ENCODE measurements around the gene UPB1. TPM values are rescaled to one million over a fixed set of nuclear protein-coding genes. Genes with fewer than 3 reads are reported as not detected.

Gene UPB1
- total and polyA plus RNA-seq, 2 experiments from 2014 or later: 0.39 to 1.6 TPM

- Histone ChIP-seq H3K36me3 (replicated peaks; ENCODE audit: insufficient read depth, low read depth) (no peaks in the 10 kb centered on the region), H3K9me3 (ENCODE audit: low read depth) (no peaks in the 10 kb centered on the region), H3K4me3 (no peak overlapping the region), H3K9me2 (replicated peaks; ENCODE audit: insufficient read depth) (no peaks in the 10 kb centered on the region), H4K20me1 (ENCODE audit: insufficient read depth, poor library complexity, severe bottlenecking) (no peaks in the 10 kb centered on the region), H3K27ac (peak overlapping the region; percentile 42), H2AFZ (no peak overlapping the region), H3K27me3 (no peaks in the 10 kb centered on the region), H3K4me2 (peak overlapping the region; percentile 41), H3K4me1 (ENCODE audit: insufficient read depth) (peaks cover 21% of the 10 kb centered on the region), H3K79me2 (no peaks in the 10 kb centered on the region)
- TF ChIP-seq EZH2 (IDR thresholded peaks at IDR 0.05; ENCODE audit: borderline replicate concordance) (no peak), EZH2phosphoT487 (IDR thresholded peaks at IDR 0.05; ENCODE audit: low read depth, severe bottlenecking, unreplicated experiment) (no peak), CTCF (IDR thresholded peaks at IDR 0.05; ENCODE audit: poor library complexity) (no peak)
- 58% methylated on average over 3 of the region's 3 CpGs for WGBS (ENCODE audit: low lambda C conversion rate, missing lambda C conversion rate)
- DNase-seq (ENCODE audit: low spot score): peak; percentile 83
Observed at GRCh38 chr22:24516301-24516737, 21.2 kb downstream of the UPB1 start.

- 84% methylated on average over 2 of the region's 2 CpGs for WGBS (ENCODE audit: low lambda C conversion rate, missing lambda C conversion rate)
Observed at GRCh38 chr22:24517446-24517845, 22.3 kb downstream of the UPB1 start.

GRCh38 chr22:24518228-24518627 lies 23.1 kb downstream of the UPB1 start:
- no peaks in the 10 kb centered on the region for H3K9me2 ChIP-seq (replicated peaks; ENCODE audit: insufficient read depth)
- no peak overlapping the region for H2AFZ ChIP-seq
- no peaks in the 10 kb centered on the region for H3K9me3 ChIP-seq (ENCODE audit: low read depth)
- H3K36me3 ChIP-seq (replicated peaks; ENCODE audit: insufficient read depth, low read depth): no peaks in the 10 kb centered on the region
- WGBS (ENCODE audit: low lambda C conversion rate, missing lambda C conversion rate): 93% methylated on average over 3 of the region's 3 CpGs
- peaks cover 24% of the 10 kb centered on the region for H3K4me1 ChIP-seq (ENCODE audit: insufficient read depth)
- no peak overlapping the region for H3K4me3 ChIP-seq
- no peak for DNase-seq (ENCODE audit: low spot score)
- H4K20me1 ChIP-seq (ENCODE audit: insufficient read depth, poor library complexity, severe bottlenecking): no peaks in the 10 kb centered on the region
- no peaks in the 10 kb centered on the region for H3K79me2 ChIP-seq
- H3K27ac ChIP-seq: no peak overlapping the region
- no peak for TF ChIP-seq EZH2 (IDR thresholded peaks at IDR 0.05; ENCODE audit: borderline replicate concordance)
- no peak for TF ChIP-seq CTCF (IDR thresholded peaks at IDR 0.05; ENCODE audit: poor library complexity)
- TF ChIP-seq EZH2phosphoT487 (IDR thresholded peaks at IDR 0.05; ENCODE audit: low read depth, severe bottlenecking, unreplicated experiment): no peak
- H3K27me3 ChIP-seq: no peaks in the 10 kb centered on the region
- no peak overlapping the region for H3K4me2 ChIP-seq

More at GRCh38 chr22:24517446-24517845, 22.3 kb downstream of the UPB1 start:
- no peak for DNase-seq (ENCODE audit: low spot score)
- TF ChIP-seq EZH2phosphoT487 (IDR thresholded peaks at IDR 0.05; ENCODE audit: low read depth, severe bottlenecking, unreplicated experiment) (no peak), CTCF (IDR thresholded peaks at IDR 0.05; ENCODE audit: poor library complexity) (no peak), EZH2 (IDR thresholded peaks at IDR 0.05; ENCODE audit: borderline replicate concordance) (no peak)
- Histone ChIP-seq H2AFZ (no peak overlapping the region), H3K9me2 (replicated peaks; ENCODE audit: insufficient read depth) (no peaks in the 10 kb centered on the region), H3K36me3 (replicated peaks; ENCODE audit: insufficient read depth, low read depth) (no peaks in the 10 kb centered on the region), H4K20me1 (ENCODE audit: insufficient read depth, poor library complexity, severe bottlenecking) (no peaks in the 10 kb centered on the region), H3K4me1 (ENCODE audit: insufficient read depth) (peaks cover 24% of the 10 kb centered on the region), H3K4me3 (no peak overlapping the region), H3K27me3 (no peaks in the 10 kb centered on the region), H3K4me2 (no peak overlapping the region), H3K27ac (no peak overlapping the region), H3K9me3 (ENCODE audit: low read depth) (no peaks in the 10 kb centered on the region), H3K79me2 (no peaks in the 10 kb centered on the region)

All from hepatocyte (in vitro differentiated cells).